Transverse colon (tissue), 3 donors: ENCODE measurements around the gene TTLL9.

ENCODE experiments used
- CTCF ChIP-seq, 5 experiments: fragments of 200-600 bp in 3 of 5; fragments of 450-650 bp in 2 of 5; sonication (generic) in 3 of 5; IDR thresholded peaks; 1 replicate in 2 of 5; 2 replicates in 3 of 5; pipeline ENCODE4 v1.5.1; 2016 to 2017; ENCODE audit warnings: antibody characterized with exemption in 5 of 5, inconsistent platforms in 3 of 5, mild to moderate bottlenecking in 2 of 5, moderate library complexity in 1 of 5
- EP300 ChIP-seq: sonication (generic); formaldehyde crosslinking; IDR thresholded peaks from one replicate; pipeline ENCODE4 v1.6.1; 2017; ENCODE audit warnings: antibody characterized with exemption, low read depth
- POLR2A ChIP-seq: fragments of 450-650 bp; IDR thresholded peaks from one replicate; pipeline ENCODE4 v1.6.1; 2016; ENCODE audit warnings: antibody characterized with exemption, mild to moderate bottlenecking, moderate library complexity

- no peak for TF ChIP-seq CTCF (IDR thresholded peaks at IDR 0.05)
- TF ChIP-seq EP300 = no peak
- no peak for TF ChIP-seq POLR2A
These were observed 5.7 kb upstream of the TTLL9 start for GRCh38 chr20:31864521-31865400.
